ENCODE results near the gene CXCR4. TPM values are rescaled to one million over a fixed set of nuclear protein-coding genes. Genes with fewer than 3 reads are reported as not detected.

The CXCR4 gene
- total and polyA plus RNA-seq, 9 of the 15 experiments (the other 6 are each of a cell fraction or from before 2014, with no cell fraction given): 0.07 to 0.45 (median 0.17) TPM; not detected in 3

- ChIA-PET POLR2A (interaction anchor here (0.8 kb wide), 1 partner anchor 9 kb away, joined by 3 read pairs; no protein-coding TSS in a partner anchor), CTCF (ENCODE audit: low intra/inter-chr PET ratio) (no interaction called here)
- Histone ChIP-seq H3K9me1 (ENCODE audit: control insufficient read depth, insufficient read depth, low read length) (no peaks in the 10 kb centered on the region), H3K9ac (ENCODE audit: insufficient read depth in 1 of 2, low read depth in 2 of 2, low read length in 2 of 2) (no peak overlapping the region), H3K9me3 (replicated peaks; ENCODE audit: control insufficient read depth, insufficient read depth, low read depth, low read length) (no peaks in the 10 kb centered on the region), H3K79me2 (ENCODE audit: control insufficient read depth, insufficient read depth, low read length) (no peaks in the 10 kb centered on the region), H3K27me3 (ENCODE audit: control insufficient read depth in 2 of 2, insufficient read depth in 2 of 2, low read length in 2 of 2) (no peaks in the 10 kb centered on the region; a peak in 1 of 5 replicates), H3K4me3 (no peak overlapping the region), H3K4me1 (replicated peaks in 1 of 2; ENCODE audit: control insufficient read depth in 2 of 2, insufficient read depth in 2 of 2, low read length in 2 of 2) (no peaks in the 10 kb centered on the region), H3K36me3 (ENCODE audit: control insufficient read depth, insufficient read depth, low read length) (no peaks in the 10 kb centered on the region), H4K20me1 (replicated peaks; ENCODE audit: control insufficient read depth, insufficient read depth, low read length) (no peaks in the 10 kb centered on the region), H2AFZ (ENCODE audit: low read depth, low read length) (no peak overlapping the region), H3K4me2 (ENCODE audit: insufficient read depth, low read length) (no peak overlapping the region), H3K27ac (ENCODE audit: extremely low read depth, low read depth, low read length) (no peak overlapping the region)
- 0% methylated on average over 4 of the region's 4 CpGs for WGBS (ENCODE audit: insufficient coverage, low coverage, missing lambda C conversion rate)
- in situ Hi-C loops (cut with MboI) (no loop called here), intact Hi-C loops (cut with micrococcal nuclease) (no loop called here)
- ATAC-seq (no peak; the same call in 2 of the 3 replicates), DNase-seq (ENCODE audit: extremely low read depth in 1 of 4, low spot score in 3 of 4) (no peak), FAIRE-seq (no peak)
- no TSS peak for BruUV-seq (replicated peaks)
- TF ChIP-seq ZNF79 (CRISPR knock-in tag; IDR thresholded peaks at IDR 0.05; ENCODE audit: low read depth) (no peak), BHLHE40 (IDR thresholded peaks at IDR 0.05; ENCODE audit: low read length) (peak; percentile 40; the same call in 1 of the 2 replicates), POLR2B (IDR thresholded peaks at IDR 0.05; ENCODE audit: low read depth, partially characterized antibody) (no peak)
Observed at GRCh38 chr2:136098441-136098840, 19.5 kb downstream of the CXCR4 start.

GRCh38 chr2:136093583-136093982, 24.4 kb downstream of the CXCR4 start:
- CTCF ChIA-PET (ENCODE audit: low intra/inter-chr PET ratio): no interaction called here
- H3K9me3 ChIP-seq (replicated peaks; ENCODE audit: control insufficient read depth, insufficient read depth, low read depth, low read length): no peaks in the 10 kb centered on the region
- H3K27ac ChIP-seq (ENCODE audit: extremely low read depth, low read depth, low read length): no peak overlapping the region
- in situ Hi-C loops (cut with MboI): no loop called here
- no peak overlapping the region for H3K4me2 ChIP-seq (ENCODE audit: insufficient read depth, low read length)
- H3K27me3 ChIP-seq (ENCODE audit: control insufficient read depth in 2 of 2, insufficient read depth in 2 of 2, low read length in 2 of 2): no peaks in the 10 kb centered on the region
- BruUV-seq (replicated peaks): no TSS peak
- no peaks in the 10 kb centered on the region for H4K20me1 ChIP-seq (replicated peaks; ENCODE audit: control insufficient read depth, insufficient read depth, low read length)
- POLR2A ChIA-PET: no interaction called here
- WGBS (ENCODE audit: insufficient coverage, low coverage, missing lambda C conversion rate): 0% methylated on average over 3 of the region's 3 CpGs
- H3K9me1 ChIP-seq (ENCODE audit: control insufficient read depth, insufficient read depth, low read length): no peaks in the 10 kb centered on the region
- H3K4me1 ChIP-seq (replicated peaks in 1 of 2; ENCODE audit: control insufficient read depth in 2 of 2, insufficient read depth in 2 of 2, low read length in 2 of 2): no peaks in the 10 kb centered on the region
- no peak for DNase-seq (ENCODE audit: extremely low read depth in 1 of 4, low spot score in 3 of 4)
- intact Hi-C loops (cut with micrococcal nuclease): no loop called here
- FAIRE-seq: no peak
- no peak overlapping the region for H3K9ac ChIP-seq (ENCODE audit: insufficient read depth in 1 of 2, low read depth in 2 of 2, low read length in 2 of 2)
- H3K4me3 ChIP-seq: no peak overlapping the region
- H2AFZ ChIP-seq (ENCODE audit: low read depth, low read length): no peak overlapping the region
- ATAC-seq: no peak
- no peaks in the 10 kb centered on the region for H3K36me3 ChIP-seq (ENCODE audit: control insufficient read depth, insufficient read depth, low read length)
- H3K79me2 ChIP-seq (ENCODE audit: control insufficient read depth, insufficient read depth, low read length): no peaks in the 10 kb centered on the region
- TF ChIP-seq KAT2B (IDR thresholded peaks at IDR 0.05; ENCODE audit: low read depth, low read length) (no peak), SNRNP70 (optimal IDR thresholded peaks at IDR 0.05; ENCODE audit: low read depth, low read length) (no peak), ZNF639 (CRISPR knock-in tag; conservative IDR thresholded peaks at IDR 0.05 in 1 of 2, IDR thresholded peaks at IDR 0.05 in 1 of 2) (no peak), RBM14 (IDR thresholded peaks at IDR 0.05; ENCODE audit: borderline replicate concordance, insufficient read depth, low read depth, low read length) (no peak), MAX (CRISPR knock-in tag; IDR thresholded peaks at IDR 0.05) (no peak), ZNF696 (CRISPR knock-in tag; conservative IDR thresholded peaks at IDR 0.05) (no peak), PHTF2 (CRISPR knock-in tag; IDR thresholded peaks at IDR 0.05) (no peak), POLR2A (conservative IDR thresholded peaks at IDR 0.05) (no peak), ZNF354B (CRISPR knock-in tag; IDR thresholded peaks at IDR 0.05) (no peak), SNAPC5 (CRISPR knock-in tag; IDR thresholded peaks at IDR 0.05) (no peak), SRF (CRISPR knock-in tag; IDR thresholded peaks at IDR 0.05) (no peak)

All from K562 (cell line).